ENCODE data around the gene PCDHB15. TPM values are rescaled to one million over a fixed set of nuclear protein-coding genes. Genes with fewer than 3 reads are reported as not detected.
"Not testable (repeated sequence)": the region's sequence is repeated elsewhere in the genome, so short reads cannot be mapped to it uniquely, and the experiment has no call there.

PCDHB15 gene
- total and polyA plus RNA-seq, 8 donors = 1.7 to 2.8 (median 2.4) TPM

- WGBS, 2 donors = 21 to 22% methylated on average over 11 of the region's 11 CpGs
- peak in 1 of 6 donors; percentile 18 for DNase-seq
- ATAC-seq = peak in 2 of 4 donors; percentile 34 to 55
- H3K27ac ChIP-seq = no peak within 1 kb of the TSS
- TF ChIP-seq, protein P1, sequence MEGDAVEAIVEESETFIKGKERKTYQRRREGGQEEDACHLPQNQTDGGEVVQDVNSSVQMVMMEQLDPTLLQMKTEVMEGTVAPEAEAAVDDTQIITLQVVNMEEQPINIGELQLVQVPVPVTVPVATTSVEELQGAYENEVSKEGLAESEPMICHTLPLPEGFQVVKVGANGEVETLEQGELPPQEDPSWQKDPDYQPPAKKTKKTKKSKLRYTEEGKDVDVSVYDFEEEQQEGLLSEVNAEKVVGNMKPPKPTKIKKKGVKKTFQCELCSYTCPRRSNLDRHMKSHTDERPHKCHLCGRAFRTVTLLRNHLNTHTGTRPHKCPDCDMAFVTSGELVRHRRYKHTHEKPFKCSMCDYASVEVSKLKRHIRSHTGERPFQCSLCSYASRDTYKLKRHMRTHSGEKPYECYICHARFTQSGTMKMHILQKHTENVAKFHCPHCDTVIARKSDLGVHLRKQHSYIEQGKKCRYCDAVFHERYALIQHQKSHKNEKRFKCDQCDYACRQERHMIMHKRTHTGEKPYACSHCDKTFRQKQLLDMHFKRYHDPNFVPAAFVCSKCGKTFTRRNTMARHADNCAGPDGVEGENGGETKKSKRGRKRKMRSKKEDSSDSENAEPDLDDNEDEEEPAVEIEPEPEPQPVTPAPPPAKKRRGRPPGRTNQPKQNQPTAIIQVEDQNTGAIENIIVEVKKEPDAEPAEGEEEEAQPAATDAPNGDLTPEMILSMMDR (IDR thresholded peaks at IDR 0.05) = no peak
- peaks cover 0 to 3% (median 0%) of the 10 kb centered on the region in 4 donors for H3K27me3 ChIP-seq
- no peak for FAIRE-seq
- no peaks in the 10 kb centered on the region for H3K36me3 ChIP-seq
- no peak within 1 kb of the TSS for H3K4me3 ChIP-seq
- H3K4me1 ChIP-seq = no peaks in the 10 kb centered on the region
- peaks cover 0 to 6% (median 0%) of the 10 kb centered on the region in 4 donors for H3K9me3 ChIP-seq
- intact Hi-C loops (cut with DNase I) = loop anchor here in 1 of 3 donors (10.0 kb wide), 1 partner anchor 356 kb away; no protein-coding TSS in a partner anchor
Observed at GRCh38 chr5:141208478-141208877, 36.7 kb upstream of the PCDHB15 start, which contains the start of gene PCDHB12. PCDHB12 (plus strand) TSS chr5:141208719; CDS start chr5:141208908, 189 bp downstream.

DNA sequence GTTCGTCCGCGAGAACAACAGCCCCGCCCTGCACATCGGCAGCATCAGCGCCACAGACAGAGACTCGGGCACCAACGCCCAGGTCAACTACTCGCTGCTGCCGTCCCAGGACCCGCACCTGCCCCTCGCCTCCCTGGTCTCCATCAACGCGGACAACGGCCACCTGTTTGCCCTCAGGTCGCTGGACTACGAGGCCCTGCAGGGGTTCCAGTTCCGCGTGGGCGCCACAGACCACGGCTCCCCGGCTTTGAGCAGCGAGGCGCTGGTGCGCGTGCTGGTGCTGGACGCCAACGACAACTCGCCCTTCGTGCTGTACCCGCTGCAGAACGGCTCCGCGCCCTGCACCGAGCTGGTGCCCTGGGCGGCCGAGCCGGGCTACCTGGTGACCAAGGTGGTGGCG is 34.9 kb upstream of the PCDHB15 start:
- DNase-seq; H3K9me3 ChIP-seq; H3K36me3 ChIP-seq; H3K27me3 ChIP-seq; intact Hi-C loops (cut with DNase I); H3K4me1 ChIP-seq; H3K4me3 ChIP-seq; FAIRE-seq; H3K27ac ChIP-seq; ATAC-seq: not testable (repeated sequence)
- WGBS, 2 donors = 26 to 33% methylated on average over 31 to 39 of the region's 39 CpGs

GRCh38 chr5:141210849-141211248 is 34.3 kb upstream of the PCDHB15 start:
- H3K9me3 ChIP-seq; FAIRE-seq; H3K36me3 ChIP-seq; DNase-seq; H3K4me3 ChIP-seq; H3K27me3 ChIP-seq; H3K4me1 ChIP-seq; H3K27ac ChIP-seq; intact Hi-C loops (cut with DNase I); ATAC-seq: not testable (repeated sequence)
- 21 to 29% methylated on average over 18 to 25 of the region's 27 CpGs for WGBS, 2 donors

- H3K36me3 ChIP-seq; FAIRE-seq; H3K27me3 ChIP-seq; H3K27ac ChIP-seq; H3K9me3 ChIP-seq; intact Hi-C loops (cut with DNase I); H3K4me1 ChIP-seq: not testable (repeated sequence)
- WGBS, 2 donors = 7% methylated on average over 12 to 14 of the region's 18 CpGs
- TF ChIP-seq, protein P1 (IDR thresholded peaks at IDR 0.05) = peak in 1 of 4 donors; percentile 27
- DNase-seq (peak; percentile 43 to 75 (median 73)), ATAC-seq (peak; percentile 80 to 95 (median 93))
- peak within 1 kb of the TSS in 2 of 4 donors; percentile 10 to 21 for H3K4me3 ChIP-seq
Observed at GRCh38 chr5:141213656-141214339, 31.4 kb upstream of the PCDHB15 start, which contains the start of gene PCDHB13. PCDHB13 (plus strand) TSS chr5:141213919; CDS start chr5:141214124, 205 bp downstream.

- peak in 2 of 4 donors; percentile 14 to 48 for ATAC-seq
- FAIRE-seq; DNase-seq; H3K9me3 ChIP-seq; H3K36me3 ChIP-seq; H3K4me1 ChIP-seq; H3K4me3 ChIP-seq; intact Hi-C loops (cut with DNase I); H3K27me3 ChIP-seq; H3K27ac ChIP-seq: not testable (repeated sequence)
- 50 to 67% methylated on average over 9 to 11 of the region's 12 CpGs for WGBS, 2 donors
Observed at GRCh38 chr5:141214583-141214982, 30.6 kb upstream of the PCDHB15 start.

DNA sequence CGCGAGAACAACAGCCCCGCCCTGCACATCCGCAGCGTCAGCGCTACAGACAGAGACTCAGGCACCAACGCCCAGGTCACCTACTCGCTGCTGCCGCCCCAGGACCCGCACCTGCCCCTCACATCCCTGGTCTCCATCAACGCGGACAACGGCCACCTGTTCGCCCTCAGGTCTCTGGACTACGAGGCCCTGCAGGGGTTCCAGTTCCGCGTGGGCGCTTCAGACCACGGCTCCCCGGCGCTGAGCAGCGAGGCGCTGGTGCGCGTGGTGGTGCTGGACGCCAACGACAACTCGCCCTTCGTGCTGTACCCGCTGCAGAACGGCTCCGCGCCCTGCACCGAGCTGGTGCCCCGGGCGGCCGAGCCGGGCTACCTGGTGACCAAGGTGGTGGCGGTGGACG is 29.7 kb upstream of the PCDHB15 start:
- H3K4me1 ChIP-seq; FAIRE-seq; intact Hi-C loops (cut with DNase I); H3K9me3 ChIP-seq; H3K27me3 ChIP-seq; H3K36me3 ChIP-seq; H3K27ac ChIP-seq; ATAC-seq; DNase-seq; H3K4me3 ChIP-seq: not testable (repeated sequence)
- 28 to 40% methylated on average over 24 to 35 of the region's 40 CpGs for whole genome bisulfite sequencing, 2 donors

GRCh38 chr5:141216035-141216434 is 29.2 kb upstream of the PCDHB15 start:
- DNase-seq; H3K27ac ChIP-seq; FAIRE-seq; H3K9me3 ChIP-seq; intact Hi-C loops (cut with DNase I); H3K4me3 ChIP-seq; H3K36me3 ChIP-seq; ATAC-seq; H3K4me1 ChIP-seq; H3K27me3 ChIP-seq: not testable (repeated sequence)
- 38 to 42% methylated on average over 7 to 19 of the region's 26 CpGs for WGBS, 2 donors

All from pancreas (tissue), 10 donors.